NCI-H82 treated with DMSO at 0.1 percent for 48 hours (cell line): Measurements from ENCODE around the gene SLC9A9.

ENCODE experiments used
- DNase-seq: peaks from one replicate; lab custom pipeline; 2025; ENCODE audit not compliant: unreplicated experiment; lab: John Stamatoyannopoulos, UW

The SLC9A9 gene

DNA sequence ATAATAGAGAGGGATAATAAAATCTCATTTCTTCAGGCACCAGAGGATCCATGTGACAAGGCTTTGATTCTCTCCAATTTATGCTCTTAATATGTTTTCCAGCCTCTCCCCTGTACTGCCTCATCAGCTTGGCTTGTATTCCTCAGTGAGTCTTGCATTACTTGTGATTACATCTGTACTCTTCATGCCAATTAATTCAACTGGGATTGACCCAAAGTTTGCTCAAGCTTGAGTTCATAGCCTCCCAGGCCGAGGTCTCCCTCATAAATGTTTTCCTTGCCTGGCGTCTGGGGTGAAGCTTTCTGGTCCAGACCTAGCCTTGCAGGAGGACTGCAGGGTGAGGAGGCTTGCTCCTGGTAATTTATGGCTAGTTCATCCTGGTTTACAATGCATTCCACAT, 581.8 kb downstream of the SLC9A9 start:
- DNase-seq = no peak

DNA sequence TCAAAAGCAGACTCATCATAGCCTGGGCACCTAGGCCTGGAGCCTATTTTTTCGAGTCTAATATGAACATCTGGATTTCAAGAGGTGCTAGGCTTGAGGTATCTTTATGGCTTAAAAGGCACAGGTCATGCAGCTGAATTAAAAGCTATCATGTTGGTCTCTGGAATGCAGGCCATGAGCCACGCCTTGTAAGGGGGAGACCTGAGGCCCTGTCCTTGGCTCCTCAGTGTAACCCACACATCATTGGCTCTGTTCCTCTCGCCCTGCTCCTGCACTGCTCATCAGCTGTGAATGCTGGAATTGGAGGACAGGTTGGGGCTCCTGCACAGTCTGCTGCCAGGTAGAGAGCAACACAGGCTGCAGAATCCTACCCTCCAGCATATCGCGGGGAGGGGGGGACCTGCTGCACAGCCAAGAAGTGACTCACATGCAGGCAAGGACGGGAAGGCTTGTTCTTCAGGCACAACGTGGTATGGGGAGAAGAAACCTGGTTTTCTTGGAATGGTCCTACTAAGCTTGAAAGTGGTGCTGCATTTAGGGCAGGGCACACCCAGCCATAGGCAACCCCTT, 582.7 kb downstream of the SLC9A9 start:
- no peak for DNase-seq

- DNase-seq = no peak
These were observed 584.3 kb downstream of the SLC9A9 start for GRCh38 chr3:143263852-143264513.

DNA sequence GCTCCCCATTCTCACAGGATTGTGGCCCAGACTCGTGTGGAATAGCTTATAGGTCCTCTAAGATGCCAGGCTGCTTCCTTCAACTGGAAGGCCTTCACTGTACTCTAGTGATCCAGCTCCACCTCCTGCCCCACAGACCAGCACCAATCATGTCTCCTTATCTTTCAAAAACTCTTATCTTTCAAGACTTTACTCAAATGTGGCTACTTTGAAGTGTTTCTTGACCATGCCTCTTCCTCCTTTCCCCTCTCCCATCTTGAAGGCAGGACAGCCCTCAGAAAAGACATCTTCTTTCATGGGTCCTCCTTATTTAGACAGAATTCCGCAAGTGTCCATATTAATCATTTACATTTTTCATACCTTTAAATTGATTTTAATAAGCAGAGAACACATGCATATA, 586.4 kb downstream of the SLC9A9 start:
- DNase-seq = no peak

DNA sequence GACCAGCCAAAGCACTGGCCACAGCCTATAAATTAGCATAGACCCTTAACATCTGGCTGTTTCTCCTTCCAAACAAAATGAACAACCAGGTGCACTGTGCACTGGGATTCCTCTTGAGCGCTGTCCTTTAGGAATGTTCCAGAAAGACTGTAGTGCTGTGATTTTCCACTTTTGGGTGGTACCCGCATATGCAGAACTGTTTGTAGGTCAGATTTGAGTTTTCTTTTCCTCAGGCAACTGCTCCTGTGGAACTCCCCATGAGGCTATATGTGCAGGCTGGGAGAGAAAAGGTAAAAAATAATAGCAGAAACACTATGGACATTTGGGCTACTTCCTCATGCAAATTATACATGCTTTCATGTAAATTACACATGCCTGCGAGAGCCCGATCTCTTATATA, 589.6 kb downstream of the SLC9A9 start:
- no peak for DNase-seq

- DNase-seq = no peak
These were observed 591.9 kb downstream of the SLC9A9 start for GRCh38 chr3:143256416-143256815.

DNA sequence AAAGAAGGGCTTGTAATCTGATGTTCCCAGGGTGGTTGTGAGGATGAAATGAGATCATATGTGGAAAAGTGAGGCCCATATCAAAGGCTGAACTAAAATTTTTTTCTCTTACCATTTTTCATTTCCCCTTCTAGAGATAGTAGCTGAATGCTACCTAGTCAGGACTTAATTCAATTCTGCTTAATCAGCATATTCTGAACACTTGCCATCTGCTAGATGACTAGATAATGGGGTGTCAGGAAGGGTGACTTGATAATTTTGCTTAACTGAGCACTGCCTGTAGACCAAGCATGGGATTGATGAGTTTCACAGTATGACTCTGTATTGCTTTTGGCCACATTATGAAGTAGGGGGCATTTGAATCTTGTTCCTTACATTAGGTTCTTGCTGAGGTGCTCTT, 592.5 kb downstream of the SLC9A9 start:
- no peak for DNase-seq

- no peak for DNase-seq
These were observed 595.3 kb downstream of the SLC9A9 start for GRCh38 chr3:143252931-143253330.

DNA sequence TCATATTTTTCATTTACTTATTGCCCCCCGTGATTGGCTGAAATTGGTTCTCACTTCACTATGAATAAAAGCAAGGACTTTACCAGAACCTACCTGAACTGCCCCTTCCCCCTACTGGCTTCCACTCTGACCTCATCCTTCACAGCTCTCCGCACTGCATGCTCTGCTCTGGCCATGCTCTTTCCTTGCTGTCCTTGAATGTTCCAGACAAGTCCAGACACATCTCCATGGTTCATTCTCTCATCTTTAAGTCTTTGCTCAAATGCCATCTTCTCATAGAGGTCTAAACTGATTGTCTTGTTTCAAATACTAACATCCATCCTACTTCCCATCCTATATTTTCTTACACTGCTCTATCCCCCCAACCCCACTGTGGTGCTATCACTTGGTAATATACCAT, 599.3 kb downstream of the SLC9A9 start:
- no peak for DNase-seq

DNA sequence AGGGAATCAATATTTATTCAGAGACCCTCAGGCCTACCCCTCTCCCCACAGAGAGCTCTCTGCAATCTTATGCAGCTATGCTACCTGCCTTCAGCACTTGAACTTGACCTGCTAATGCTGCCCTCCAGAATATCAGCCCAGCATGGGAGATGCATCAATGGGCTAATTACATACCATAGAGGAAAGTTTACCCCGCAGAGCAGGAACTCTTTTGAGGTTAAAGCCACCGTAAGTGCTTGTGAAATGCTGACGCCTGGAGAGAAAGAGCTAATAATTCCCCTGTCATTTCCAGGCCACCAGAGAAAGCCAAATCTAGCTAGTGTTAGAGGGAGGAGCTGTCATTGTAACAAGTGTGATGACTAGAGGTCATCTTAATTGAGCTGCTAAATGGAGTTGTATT, 601.2 kb downstream of the SLC9A9 start:
- no peak for DNase-seq

DNA sequence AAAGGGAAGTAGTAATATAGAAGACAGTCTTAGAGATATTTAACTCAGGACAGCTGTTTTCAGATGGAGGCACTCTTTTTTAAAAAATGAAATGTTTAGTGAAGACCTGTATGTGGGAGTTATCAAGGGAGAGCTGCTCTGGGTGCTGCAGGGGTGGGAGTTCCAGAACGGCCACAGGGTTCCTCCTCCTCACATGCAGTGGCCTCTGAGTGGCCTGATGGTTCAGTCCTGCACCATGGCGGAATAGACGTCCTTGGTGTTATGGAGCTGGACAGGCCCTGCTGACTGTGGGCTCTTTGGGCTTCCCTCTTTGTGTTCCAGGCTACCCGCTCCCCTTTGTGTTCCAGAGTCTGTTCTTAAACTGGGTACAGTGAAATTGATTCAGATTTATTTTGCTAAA, 602.6 kb downstream of the SLC9A9 start:
- no peak for DNase-seq

DNA sequence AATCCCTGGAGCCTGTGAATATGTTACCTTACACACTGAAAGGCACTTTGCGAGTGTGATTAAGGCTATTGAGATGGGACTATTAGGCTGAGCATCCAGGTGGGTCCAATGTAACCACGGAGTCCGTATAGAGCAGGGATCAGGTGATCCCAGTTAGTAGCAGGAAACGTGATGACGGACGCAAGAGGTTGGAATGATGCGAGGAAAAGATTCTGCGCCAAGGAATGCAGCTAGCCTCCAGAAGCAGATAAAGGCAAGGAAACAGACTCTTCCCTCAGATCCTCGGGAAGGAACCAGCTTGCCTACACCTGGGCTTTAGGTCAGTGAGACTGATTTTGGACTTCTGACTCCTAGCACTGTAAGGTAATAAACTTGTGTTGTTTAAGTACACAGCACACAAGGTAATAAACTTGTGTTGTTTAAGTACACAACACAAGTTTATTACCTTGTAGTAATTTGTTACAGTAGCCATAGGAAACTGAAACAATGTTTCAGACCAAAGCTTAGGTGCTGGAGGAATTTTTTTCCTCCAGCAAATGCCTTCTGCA, 603.7 kb downstream of the SLC9A9 start:
- DNase-seq = no peak

DNA sequence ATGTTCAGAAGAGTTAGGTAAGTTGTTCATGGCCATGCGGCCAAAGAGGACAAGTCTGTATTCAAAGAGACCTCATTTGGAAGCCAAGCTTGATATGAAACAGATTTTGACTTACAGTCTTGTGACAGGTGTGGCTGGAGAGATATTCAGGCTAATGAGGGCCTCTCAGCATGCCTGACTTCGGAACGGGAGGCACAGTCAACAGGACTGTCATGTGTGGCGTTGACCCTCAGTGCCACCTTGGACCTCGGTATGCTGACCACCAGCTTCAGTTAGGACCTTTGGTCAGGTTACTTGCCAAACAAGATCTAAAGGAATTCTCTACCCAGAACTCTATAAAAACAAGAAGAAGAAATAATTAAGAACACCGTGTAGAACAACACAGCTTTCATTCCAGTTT, 604.6 kb downstream of the SLC9A9 start:
- DNase-seq = no peak

DNA sequence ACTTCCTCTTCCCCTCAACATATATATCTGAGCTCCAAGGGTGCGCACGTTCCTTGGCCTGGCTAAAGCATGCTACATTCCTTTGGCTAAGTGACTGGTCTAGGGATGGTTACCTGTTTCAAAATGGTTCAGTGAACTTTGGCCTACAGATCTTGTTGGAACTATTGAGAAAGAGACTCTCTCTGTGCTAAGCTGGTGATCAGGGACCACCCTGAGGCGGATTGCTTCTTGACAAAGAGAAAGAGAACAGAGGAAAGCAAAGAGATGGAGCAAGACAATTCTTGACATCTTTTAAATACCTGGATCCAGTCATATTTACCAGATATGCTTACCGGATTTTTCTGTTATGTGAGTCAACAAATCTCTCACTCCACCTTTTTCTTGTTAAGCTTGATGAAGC, 605.6 kb downstream of the SLC9A9 start:
- DNase-seq = no peak

DNA sequence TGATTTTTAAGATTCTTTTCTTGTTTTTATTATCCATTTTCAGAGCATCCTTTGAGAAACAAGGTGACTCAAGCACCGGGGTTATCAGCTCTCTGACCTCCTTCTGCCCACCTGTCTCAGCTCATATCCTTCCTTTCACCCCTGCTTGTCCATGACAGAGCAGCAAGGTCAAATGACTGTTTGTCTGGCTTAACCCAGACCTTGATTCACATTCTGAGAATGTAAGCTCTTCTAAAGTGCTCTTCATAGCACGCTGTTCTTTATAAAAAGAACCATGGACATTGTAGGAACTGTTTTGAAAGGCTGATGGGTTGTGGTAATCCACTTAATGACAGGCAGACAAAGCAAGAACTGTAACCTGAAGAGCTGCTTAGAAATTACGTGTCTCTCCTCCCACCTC, 606.2 kb downstream of the SLC9A9 start:
- no peak for DNase-seq

- DNase-seq = no peak
These were observed 606.8 kb downstream of the SLC9A9 start for GRCh38 chr3:143241481-143241951.

GRCh38 chr3:143240886-143241285, 607.4 kb downstream of the SLC9A9 start:
- DNase-seq = no peak

DNA sequence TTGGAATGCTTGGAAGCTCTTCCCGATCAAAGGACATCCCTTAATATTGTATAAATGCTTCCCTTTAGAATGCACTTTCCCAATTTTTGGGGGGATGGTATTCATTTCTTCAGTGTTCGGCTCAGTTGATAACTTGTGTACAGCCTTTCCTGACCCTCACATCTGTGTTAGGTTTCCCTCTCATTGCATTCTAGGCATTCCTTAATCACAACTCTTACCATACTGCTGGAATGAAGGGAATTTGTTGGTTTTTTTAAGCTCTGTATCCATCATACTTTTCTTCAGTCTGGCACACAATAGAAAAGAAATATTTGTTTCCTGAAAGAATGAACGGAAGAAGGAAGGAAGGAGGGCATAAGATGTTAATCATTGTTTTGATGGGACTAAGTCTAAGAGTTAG, 609.2 kb downstream of the SLC9A9 start:
- DNase-seq = no peak

GRCh38 chr3:143237077-143237627, 611.1 kb downstream of the SLC9A9 start:
- no peak for DNase-seq

GRCh38 chr3:143236226-143236964, 611.9 kb downstream of the SLC9A9 start:
- DNase-seq = no peak

- DNase-seq = no peak
These were observed 612.6 kb downstream of the SLC9A9 start for GRCh38 chr3:143235614-143236204.
